HG03378 (cell line): Measurements from ENCODE around the gene CYGB.
"Not testable (repeated sequence)": the region's sequence is repeated elsewhere in the genome, so short reads cannot be mapped to it uniquely, and the experiment has no call there.

Experiments
- ATAC-seq: cut with Tn5 transposase; IDR thresholded peaks from one replicate; pipeline ENCODE4 v1.9.1; 2021; ENCODE audit warnings: mild to moderate bottlenecking, moderate library complexity; ENCODE audit not compliant: unreplicated experiment

The CYGB gene

DNA sequence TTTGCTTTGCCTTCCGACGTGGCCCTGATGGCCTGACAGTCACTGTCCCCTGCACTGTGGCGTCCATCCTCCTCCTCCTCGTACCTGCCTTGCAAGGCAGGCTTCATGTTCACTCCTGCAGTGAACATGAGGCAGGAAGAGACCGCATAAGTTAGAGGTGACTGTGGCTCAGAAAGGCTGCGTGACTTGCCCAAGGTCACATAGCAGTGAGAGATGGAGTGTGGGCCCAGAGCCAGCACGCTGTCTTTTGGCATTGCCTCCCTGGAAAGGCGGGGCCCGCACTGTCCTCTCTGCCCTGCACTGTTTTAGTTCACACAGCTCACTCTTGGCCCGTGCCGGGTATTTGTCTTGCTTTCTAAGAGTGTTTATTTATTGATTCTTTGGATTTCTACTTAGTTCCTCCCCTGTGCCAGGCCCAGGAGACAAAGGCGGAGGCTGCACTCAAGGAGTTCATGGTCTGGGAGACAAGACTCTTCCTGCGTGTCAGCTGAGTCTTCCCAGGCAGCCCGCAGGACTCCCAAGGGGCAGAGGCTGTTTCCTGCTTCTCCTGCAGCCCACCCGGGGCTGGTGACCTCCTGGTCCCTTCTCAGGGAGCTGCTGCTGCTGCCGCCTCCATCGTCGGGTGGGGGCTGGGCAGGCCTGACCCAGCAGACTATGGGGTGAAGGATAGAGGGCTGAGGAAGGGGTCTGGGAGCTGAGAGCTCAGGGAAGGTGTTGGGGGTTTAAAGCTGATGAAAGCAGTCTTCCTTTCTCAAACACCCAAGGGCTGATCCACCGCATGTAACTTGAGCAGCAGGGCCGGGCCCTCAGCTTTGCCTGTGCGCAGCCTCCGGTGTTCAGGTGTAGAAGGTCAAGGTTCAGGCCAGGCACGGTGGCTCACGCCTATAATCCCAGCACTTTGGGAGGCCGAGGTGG lies 12.7 kb downstream of the CYGB start:
- no peak for ATAC-seq

DNA sequence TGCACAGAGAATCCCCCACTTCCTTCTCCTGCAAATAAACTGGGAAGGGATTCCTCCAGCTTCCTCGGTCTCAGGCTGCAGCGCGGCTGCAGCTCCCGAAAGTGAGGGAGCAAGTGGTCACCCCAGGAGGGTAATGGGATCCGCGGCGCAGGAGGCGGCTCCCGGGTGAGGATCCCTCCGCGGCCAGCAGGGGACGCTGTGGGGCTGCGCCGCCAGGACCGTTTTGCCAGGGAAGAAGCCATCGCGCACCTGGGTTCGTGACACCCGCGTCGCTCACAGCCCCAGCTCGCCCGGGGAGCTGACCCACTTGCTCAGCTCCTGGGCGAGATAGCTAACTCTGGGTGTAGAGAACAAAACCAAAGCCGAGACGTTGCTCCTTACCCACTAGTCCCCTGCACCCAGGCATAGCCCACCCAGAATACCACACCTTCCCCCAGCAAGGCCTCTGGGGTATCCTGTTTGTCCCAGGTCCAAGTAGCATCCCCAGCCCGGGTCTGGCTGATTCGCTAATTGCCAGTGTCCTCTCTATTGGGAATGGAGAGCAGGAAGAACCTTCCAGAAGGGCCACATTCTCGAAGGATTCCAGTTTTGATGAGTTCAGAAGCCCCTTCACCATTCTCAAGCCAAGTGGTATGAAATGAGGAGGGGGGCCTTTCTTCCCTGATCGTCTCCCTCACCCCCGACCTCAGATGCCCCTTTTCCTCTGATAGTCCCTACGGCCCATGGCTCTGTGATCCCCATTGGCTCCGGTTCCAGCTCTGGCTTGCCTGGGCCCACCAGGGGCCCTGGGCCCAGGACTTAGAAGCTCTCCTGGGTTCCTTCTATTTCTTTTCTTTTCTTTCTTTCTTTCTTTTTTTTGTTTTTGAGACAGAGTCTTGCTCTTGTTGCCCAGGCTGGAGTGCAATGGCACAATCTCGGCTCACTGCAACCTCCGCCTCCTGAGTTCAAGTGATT lies 14.1 kb downstream of the CYGB start:
- no peak for ATAC-seq

DNA sequence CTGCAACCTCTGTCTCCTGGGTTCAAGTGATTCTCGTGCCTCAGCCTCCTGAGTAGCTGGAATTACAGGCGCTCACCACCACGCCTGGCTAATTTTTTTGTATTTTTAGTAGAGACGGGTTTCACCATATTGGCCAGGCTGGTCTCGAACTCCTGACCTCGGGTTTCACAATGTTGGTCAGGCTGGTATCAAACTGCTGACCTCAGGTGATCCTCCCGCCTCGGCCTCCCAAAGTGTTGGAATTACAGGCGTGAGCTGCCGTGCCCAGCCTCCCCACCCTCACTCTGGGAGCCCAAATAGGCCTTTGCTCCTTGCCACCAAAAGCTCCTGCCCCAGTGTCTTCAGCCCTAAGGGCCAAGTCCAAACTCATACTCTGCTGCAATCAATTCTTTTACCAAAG lies 15.8 kb downstream of the CYGB start:
- not testable (repeated sequence) for ATAC-seq

DNA sequence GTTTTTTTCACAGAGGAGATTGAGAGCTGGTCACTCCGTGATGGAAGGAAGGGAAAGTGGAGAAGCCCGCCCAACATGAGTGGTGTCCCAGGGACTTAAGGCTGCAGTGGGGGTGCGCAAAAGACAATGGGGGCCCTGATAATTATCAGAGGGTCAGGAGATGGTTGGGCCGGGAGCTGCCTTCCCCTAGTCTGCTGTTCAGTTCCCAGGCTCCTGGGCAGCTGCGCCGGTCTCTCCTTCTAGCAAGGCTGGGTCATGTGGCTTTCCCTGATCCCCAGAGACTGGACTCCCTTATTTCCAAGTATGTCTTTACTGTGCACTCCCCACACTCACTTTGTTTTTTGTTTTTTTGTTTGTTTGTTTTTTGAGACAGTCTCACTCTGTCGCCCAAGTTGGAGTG lies 16.2 kb downstream of the CYGB start:
- no peak for ATAC-seq

DNA sequence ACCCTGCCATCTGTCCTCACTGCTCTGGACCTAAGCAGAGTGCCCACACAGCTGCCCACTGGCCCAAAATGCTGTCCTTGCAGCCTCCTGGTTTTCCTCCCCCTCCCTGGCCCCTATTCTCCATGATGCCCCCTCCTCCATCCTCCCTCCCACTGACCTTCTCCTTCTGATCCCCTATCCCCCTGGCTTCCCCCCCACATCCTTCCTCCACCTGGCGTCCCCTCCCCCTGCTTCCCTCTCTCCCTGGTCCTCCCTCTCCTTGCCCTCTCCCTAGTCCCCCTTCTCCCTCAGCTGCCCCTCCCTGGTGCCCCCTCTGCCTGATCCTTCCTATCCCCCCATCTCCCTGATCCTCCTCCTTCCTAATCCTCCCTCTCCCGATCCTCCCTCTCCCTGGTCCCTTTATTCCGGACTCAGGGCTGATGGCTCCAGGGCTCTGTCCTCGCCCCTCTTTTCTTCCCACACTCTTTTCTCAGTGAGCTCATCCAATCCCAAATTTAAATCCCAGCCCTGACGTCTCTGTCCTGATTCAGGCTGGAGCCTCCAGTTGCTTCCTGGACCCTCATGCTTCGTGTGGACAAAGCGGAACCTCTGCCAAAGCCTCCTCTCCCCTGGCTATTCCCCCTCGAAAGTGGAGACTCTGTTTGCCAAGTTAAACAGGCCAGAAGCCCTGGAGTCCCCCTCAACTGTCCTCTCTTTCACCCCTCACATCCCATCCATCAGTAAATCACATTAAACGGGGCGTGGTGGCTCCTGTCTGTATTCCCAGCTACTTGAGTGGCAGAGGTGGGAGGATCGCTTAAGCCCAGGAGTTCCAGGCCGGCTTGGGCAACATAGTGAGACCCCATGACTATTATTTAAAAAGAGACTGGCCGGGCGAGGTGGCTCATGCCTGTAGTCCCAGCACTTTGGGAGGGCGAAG lies 18.2 kb downstream of the CYGB start:
- ATAC-seq = no peak

DNA sequence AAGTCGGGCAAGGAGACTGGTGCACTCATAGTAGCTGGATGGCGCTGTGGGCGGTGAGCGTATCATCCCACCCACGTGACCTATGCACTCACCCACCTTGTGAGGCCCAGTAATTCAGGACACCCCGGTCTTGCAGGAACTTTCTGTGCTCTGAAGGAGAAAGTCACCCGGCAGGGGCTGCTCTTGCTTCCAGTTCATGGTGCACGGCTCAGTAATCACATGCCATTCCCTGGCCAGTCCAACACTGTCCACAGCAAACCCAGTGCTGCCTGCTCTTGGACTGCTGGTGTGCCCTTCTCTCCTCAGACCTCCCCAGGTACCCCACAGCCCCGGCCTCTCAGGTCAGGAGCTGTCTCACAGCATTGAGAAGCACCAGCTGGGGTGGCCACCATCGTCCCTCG lies 19.9 kb downstream of the CYGB start:
- no peak for ATAC-seq

DNA sequence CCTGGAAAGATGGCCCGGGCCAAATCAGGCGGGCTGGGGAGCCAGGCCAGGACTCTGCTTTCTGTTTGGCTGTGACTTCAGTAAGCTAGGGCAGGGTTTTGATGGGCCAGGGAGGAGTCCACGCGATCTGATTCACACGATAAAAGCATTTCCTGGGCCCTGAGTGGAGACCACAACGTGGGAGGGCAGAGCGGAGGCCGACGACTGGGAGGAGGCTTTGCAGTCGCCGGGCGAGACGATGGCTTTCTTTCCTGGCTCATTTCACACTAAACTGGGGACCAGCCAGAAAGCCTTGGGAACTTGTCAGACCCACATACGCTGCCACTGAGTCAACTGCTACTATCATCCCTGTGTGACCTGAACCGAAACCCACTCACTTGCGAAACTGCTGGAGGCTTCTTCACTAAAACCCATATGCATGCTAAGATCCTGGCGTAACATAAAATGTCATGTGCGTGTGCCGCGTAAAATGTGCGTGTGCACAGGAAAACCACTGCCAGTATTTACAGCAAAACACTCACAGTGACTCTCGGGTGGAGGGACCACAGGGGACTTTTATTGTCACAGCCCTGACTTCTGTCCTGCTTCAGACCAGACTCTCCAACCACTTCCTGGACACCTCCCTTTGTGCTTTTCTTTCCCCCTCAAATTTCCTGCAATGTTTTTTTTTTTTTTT lies 22.1 kb downstream of the CYGB start:
- no peak for ATAC-seq

DNA sequence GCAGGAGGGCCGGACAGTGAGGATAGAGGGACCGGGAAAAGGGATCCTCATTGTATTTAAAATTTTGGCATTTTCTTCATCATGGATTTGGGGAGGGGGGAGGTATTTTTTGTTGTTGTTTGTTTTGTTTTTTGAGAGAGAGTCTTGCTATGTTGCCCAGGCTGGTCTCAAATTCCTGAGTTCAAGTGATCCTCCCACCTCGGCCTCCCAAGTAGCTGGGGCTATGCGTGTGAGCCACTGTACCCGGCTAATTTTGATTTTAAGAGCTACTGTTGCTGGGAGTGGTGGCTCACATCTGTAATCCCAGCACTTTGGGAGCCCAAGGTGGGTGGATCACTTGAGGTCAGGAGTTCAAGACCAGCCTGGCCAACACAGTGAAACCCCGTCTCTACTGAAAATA lies 23.2 kb downstream of the CYGB start:
- not testable (repeated sequence) for ATAC-seq

DNA sequence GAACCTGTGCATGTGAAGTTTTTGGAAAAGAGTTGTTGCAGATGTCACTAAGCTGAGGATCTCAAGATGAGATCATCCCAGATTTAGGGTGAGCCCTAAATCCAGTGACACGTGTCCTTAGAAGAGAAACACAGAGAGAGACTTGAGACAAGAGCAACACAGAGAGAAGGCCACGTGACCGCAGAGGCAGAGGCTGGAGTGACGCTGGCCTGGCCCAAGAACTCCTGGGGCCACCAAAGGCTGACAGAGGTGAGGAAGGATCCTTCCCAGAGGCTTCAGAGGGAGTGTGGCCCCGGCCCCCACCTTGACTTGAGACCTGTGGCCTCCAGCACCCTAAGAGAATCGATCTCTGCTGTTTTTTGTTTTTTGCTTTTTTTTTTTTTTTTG lies 24.2 kb downstream of the CYGB start:
- no peak for ATAC-seq

DNA sequence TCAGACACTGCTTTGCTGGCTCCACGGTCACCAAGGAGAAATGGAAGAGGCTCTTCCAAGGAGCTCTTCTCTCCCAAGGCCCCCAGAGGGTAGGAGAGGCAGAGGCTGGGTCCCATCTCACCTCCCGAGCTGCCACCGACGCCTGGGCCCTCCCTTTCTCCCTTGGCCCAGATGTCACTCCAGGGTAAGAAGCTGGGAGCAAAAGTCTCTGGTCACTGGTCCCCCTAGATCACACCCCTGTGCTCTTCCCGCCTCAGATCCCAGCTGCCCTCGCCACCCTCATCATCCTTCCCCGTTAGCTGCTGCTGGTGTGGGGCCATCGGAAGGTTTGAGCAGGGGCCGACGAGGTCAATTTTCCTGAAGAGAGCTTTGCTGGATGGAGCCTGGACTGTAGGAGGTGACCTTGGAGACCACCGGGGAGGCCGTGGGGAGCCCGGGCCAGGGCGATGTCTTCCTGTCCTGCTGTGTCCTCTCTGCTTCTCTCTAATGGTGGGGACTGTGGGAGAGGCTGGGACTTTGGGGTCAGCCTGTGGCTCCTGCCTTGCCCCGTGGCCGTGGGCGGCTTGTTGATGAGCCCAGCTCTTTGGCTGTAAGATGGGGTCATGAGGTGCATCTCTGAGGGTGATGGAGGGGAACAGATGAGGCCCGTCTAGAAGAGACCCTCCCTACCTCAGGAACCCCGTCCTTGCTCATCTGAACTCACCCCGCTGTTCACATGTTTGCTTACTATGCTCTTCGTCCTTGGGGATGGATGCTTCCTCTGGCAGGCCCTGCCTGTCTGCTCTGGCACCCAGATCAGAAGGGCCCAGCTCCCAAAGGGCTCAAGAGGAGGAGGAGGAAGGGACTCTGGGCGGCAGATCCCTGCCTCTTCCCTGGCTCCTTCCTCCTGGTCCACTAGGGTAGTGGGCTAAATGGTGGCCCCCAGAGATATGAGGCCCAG lies 24.9 kb downstream of the CYGB start:
- no peak for ATAC-seq

DNA sequence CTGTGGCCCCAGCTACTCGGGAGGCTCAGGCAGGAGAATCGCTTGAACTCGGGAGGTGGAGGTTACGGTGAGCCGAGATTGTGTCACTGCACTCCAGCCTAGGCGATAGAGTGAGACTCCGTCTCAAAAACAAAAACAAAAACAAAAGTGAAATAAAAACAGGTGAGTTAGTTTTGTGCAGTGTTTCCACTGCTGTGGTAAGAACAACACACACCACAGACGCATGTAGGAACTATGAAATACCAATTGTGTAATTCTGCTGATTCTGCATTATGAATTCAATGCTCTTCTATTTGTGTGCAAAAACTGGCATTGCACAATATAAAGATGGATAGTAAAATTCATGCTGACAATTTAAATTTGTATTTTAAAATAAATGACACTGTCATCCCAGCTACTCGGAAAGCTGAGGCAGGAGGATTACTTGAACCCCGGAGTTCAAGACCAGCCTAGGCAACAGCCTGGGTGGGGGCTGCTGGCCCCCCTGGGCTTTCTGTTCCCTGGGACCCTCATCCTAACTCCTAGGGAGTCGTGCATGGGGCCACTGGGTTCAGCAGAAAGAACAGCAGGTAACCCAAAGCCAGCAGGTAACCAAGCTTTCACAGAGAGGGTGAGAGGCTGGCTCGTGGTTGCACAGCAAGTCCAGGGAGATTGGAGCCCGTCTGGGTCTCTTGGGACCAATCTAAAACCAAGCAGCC lies 25.7 kb downstream of the CYGB start:
- ATAC-seq = no peak

DNA sequence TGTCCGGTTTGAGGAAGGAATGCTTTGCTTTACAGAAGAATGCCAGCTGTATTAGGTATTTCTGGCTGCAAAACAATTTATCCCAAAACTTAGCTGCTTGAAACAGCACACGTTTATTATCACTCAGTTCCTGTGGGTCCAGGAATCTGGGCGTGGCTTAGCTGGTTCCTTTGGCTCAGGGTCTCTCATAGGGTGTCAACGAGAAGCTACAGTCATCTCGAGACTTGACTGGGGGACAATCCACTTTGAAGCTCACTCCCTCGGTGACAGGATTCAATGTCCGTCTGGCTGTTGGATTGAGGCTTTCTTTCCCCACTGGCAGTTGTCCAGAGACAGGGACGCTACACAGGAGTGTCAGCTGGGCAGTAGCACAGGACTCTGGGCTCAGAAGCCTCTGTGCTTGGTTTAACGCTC lies 26.7 kb downstream of the CYGB start:
- ATAC-seq = no peak

DNA sequence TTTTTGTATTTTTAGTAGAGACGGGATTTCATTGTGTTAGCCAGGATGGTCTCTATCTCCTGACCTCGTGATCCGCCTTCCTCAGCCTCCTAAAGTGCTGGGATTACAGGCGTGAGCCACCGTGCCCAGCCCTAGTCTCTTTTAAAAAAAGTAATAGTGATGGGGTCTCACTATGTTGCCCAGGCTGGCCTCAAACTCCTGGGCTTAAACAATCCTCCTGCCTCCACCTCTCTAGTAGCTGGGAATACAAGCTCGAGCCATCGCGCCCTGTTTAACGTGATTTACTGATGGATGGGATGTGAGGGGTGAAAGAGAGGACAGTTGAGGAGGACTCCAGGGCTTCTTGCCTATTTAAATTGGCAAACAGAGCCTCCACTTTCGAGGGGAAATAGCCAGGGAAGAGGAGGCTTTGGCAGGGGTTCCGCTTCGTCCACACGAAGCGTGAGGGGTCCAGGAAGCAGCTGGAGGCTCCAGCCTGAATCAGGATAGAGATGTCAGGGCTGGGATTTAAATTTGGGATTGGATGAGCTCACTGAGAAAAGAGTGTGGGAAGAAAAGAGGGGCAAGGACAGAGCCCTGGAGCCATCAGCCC lies 28.9 kb downstream of the CYGB start:
- ATAC-seq = not testable (repeated sequence)

DNA sequence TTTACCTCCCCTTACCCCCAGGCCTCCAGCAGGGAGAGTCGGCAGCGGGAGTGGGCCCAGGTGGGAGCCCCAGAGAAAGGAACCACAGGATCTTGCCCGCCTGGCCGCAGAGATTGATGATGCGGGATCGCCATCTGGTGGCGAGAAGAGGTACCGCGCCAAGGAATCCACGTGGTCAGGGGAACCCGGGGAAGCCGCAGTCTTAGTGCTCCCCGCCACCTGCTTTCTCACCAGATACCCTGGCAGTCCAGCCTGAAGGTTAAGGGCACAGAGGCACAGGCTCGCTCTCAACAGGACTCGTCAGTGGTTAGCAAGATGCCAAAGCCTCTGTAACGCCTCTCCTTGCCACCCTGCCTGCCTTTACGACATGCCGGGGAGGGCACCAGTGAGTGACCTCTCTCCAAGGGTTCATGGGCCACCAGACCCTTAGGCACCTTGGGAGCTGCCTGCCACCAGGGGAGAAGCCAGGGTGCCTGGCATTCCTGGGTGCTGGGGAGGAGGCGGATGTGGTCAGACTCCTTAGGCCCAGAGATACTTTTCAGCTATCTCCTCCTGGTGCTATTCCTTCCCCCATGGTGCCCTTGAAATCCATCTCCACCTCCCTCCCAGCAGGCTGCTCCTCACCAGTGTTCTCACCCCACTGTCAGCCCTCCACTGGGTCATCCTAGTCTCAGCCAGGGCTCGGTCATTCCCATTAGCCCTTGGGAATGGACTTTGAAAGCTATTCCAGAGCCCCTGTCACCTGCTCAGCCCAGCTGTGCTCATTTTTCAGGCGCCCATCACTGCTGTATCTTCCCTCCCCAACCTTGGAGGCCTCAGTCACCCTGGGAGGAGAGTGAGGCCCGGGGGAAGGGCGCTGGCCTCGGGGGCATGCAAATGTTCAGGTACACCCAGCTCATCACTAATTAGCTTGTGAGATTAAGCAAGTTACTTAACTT lies 30.8 kb downstream of the CYGB start:
- no peak for ATAC-seq

DNA sequence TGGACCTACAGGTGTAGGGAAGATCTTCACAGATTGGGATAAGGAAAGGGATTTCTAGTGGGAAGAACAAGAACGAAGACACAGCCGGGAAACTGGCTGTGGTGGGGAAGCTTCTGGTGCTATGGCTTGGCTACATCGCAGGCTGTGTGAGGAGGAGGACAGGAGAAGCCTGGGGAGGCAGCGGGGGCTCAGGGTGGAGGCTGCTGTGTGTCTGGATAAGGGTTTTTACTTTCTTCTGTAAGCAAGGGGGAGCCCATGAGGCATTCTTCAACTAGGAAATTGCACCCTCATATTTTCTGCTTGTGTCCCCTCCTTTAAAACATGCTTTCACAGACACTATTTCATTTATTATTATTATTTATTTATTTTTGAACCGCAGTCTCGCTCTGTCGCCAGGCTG lies 33.4 kb downstream of the CYGB start:
- ATAC-seq = no peak

DNA sequence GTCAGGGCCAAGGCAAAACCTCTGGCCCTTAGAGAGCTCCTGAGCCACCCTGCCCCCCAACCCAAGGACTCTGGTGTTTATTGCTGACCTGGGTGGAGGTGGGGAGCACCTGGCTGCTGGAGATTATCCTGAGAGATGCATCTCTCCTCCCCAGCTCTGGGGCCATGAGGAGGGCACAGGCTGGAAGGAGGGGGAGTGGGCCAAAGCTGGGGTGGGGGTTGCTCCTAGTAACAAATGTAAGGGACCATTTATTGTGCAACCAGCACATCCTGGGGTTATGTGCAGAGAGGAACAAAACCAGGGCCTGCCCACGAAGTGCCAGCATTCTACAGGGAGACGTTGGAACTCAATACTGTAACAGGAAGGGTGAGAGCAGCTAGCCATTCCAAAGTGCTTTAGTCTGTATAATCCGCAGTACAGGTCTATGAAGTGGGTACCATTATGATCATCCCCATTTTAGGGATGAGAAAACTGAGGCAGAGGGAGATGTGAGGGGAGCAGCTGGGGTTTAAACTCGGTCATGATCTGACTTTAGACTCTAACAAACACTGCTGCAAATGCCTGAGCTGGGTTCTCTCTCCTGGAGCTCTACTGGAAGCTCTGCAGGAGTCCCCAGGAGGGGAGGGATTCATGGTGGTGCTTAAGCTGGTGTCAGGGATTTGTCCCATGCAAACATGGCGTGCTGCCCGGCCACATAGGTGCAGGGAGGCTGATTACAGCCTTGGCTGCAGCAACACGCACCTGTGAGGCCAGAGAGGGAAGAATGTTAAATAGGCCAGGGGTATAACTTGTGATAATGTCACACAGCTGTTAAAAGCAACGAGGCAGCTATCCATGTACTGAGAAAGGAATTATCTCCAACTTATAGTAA lies 34.9 kb downstream of the CYGB start:
- ATAC-seq = no peak
